Memory B cell (primary cell): ENCODE results near the gene MAP4K4.

Experiments
- ATAC-seq: fragments of 150-1000 bp; cut with Tn5 transposase; 2 replicates; pipeline ENCODE4 v1.10.0; 2021; ENCODE audit warnings: low read depth, mild to moderate bottlenecking, moderate library complexity
- DNase-seq, 2 donors: peaks; one replicate each; pipeline ENCODE4 v3.0.0; 2022; ENCODE audit warnings: low spot score in 2 of 2
- H3K27ac Mint-ChIP-seq: one replicate; pipeline ENCODE4 v1.8.0; 2022; ENCODE audit warnings: mild to moderate bottlenecking, moderate library complexity, mixed read lengths
- H3K27me3 Mint-ChIP-seq: one replicate; pipeline ENCODE4 v1.8.0; 2022; ENCODE audit warnings: mixed read lengths
- H3K36me3 Mint-ChIP-seq: one replicate; pipeline ENCODE4 v1.8.0; 2022; ENCODE audit warnings: mild to moderate bottlenecking, mixed read lengths
- H3K4me1 Mint-ChIP-seq: one replicate; pipeline ENCODE4 v1.8.0; 2022; ENCODE audit warnings: mixed read lengths
- H3K4me3 Mint-ChIP-seq: one replicate; pipeline ENCODE4 v1.8.0; 2022; ENCODE audit warnings: mild to moderate bottlenecking, moderate library complexity, mixed read lengths
- H3K9me3 Mint-ChIP-seq: one replicate; pipeline ENCODE4 v1.8.0; 2022; ENCODE audit warnings: mixed read lengths

The MAP4K4 gene

GRCh38 chr2:101723371-101724124 is 26.0 kb downstream of the MAP4K4 start:
- H3K4me1 Mint-ChIP-seq = peaks cover 71% of the 10 kb centered on the region
- no peaks in the 10 kb centered on the region for H3K9me3 Mint-ChIP-seq
- H3K4me3 Mint-ChIP-seq = peak overlapping the region; percentile 78
- ATAC-seq = peak; percentile 7
- DNase-seq = no peak
- H3K27me3 Mint-ChIP-seq = no peaks in the 10 kb centered on the region
- peak overlapping the region; percentile 99 for H3K27ac Mint-ChIP-seq
- H3K36me3 Mint-ChIP-seq = peaks cover 11% of the 10 kb centered on the region

GRCh38 chr2:101724125-101724474 is 26.6 kb downstream of the MAP4K4 start:
- Mint-ChIP-seq H3K4me1 (peaks cover 69% of the 10 kb centered on the region), H3K27me3 (no peaks in the 10 kb centered on the region), H3K9me3 (no peaks in the 10 kb centered on the region), H3K27ac (peak overlapping the region; percentile 99), H3K36me3 (peaks cover 11% of the 10 kb centered on the region), H3K4me3 (peak overlapping the region; percentile 78)
- ATAC-seq (peak; percentile 20), DNase-seq (no peak)

- Mint-ChIP-seq H3K27ac (peak overlapping the region; percentile 99), H3K4me3 (peak overlapping the region; percentile 39), H3K9me3 (no peaks in the 10 kb centered on the region), H3K4me1 (peaks cover 68% of the 10 kb centered on the region), H3K27me3 (no peaks in the 10 kb centered on the region), H3K36me3 (peaks cover 7% of the 10 kb centered on the region)
- ATAC-seq (no peak), DNase-seq (no peak)
Observed at GRCh38 chr2:101725038-101725437, 27.5 kb downstream of the MAP4K4 start.

- H3K4me1 Mint-ChIP-seq = peaks cover 70% of the 10 kb centered on the region
- no peaks in the 10 kb centered on the region for H3K9me3 Mint-ChIP-seq
- ATAC-seq = peak; percentile 29
- H3K27me3 Mint-ChIP-seq = no peaks in the 10 kb centered on the region
- H3K36me3 Mint-ChIP-seq = peaks cover 9% of the 10 kb centered on the region
- DNase-seq = peak in 1 of 2 donors; percentile 44
- peak overlapping the region; percentile 73 for H3K27ac Mint-ChIP-seq
- H3K4me3 Mint-ChIP-seq = no peak overlapping the region
Observed at GRCh38 chr2:101725515-101726192, 28.1 kb downstream of the MAP4K4 start.

GRCh38 chr2:101728865-101729264 is 31.4 kb downstream of the MAP4K4 start:
- H3K27ac Mint-ChIP-seq = peak overlapping the region; percentile 68
- peaks cover 60% of the 10 kb centered on the region for H3K4me1 Mint-ChIP-seq
- no peak overlapping the region for H3K4me3 Mint-ChIP-seq
- H3K9me3 Mint-ChIP-seq = no peaks in the 10 kb centered on the region
- peaks cover 2% of the 10 kb centered on the region for H3K36me3 Mint-ChIP-seq
- DNase-seq (no peak), ATAC-seq (no peak)
- H3K27me3 Mint-ChIP-seq = no peaks in the 10 kb centered on the region

GRCh38 chr2:101729521-101730190 is 32.1 kb downstream of the MAP4K4 start:
- H3K27me3 Mint-ChIP-seq = no peaks in the 10 kb centered on the region
- peaks cover 4% of the 10 kb centered on the region for H3K36me3 Mint-ChIP-seq
- DNase-seq = no peak
- peaks cover 55% of the 10 kb centered on the region for H3K4me1 Mint-ChIP-seq
- H3K9me3 Mint-ChIP-seq = no peaks in the 10 kb centered on the region
- H3K27ac Mint-ChIP-seq = peak overlapping the region; percentile 43
- peak overlapping the region; percentile 9 for H3K4me3 Mint-ChIP-seq
- ATAC-seq = no peak

GRCh38 chr2:101731221-101732054 is 33.9 kb downstream of the MAP4K4 start:
- Mint-ChIP-seq H3K9me3 (no peaks in the 10 kb centered on the region), H3K4me1 (peaks cover 55% of the 10 kb centered on the region), H3K36me3 (peaks cover 5% of the 10 kb centered on the region), H3K4me3 (no peak overlapping the region), H3K27me3 (no peaks in the 10 kb centered on the region), H3K27ac (no peak overlapping the region)
- DNase-seq = no peak
- no peak for ATAC-seq

GRCh38 chr2:101732199-101732598 is 34.7 kb downstream of the MAP4K4 start:
- ATAC-seq (no peak), DNase-seq (no peak)
- H3K27ac Mint-ChIP-seq = peak overlapping the region; percentile 33
- no peaks in the 10 kb centered on the region for H3K9me3 Mint-ChIP-seq
- H3K4me1 Mint-ChIP-seq = peaks cover 57% of the 10 kb centered on the region
- H3K4me3 Mint-ChIP-seq = no peak overlapping the region
- no peaks in the 10 kb centered on the region for H3K27me3 Mint-ChIP-seq
- peaks cover 5% of the 10 kb centered on the region for H3K36me3 Mint-ChIP-seq

GRCh38 chr2:101732773-101733256 is 35.3 kb downstream of the MAP4K4 start:
- ATAC-seq = no peak
- H3K27me3 Mint-ChIP-seq = no peaks in the 10 kb centered on the region
- H3K9me3 Mint-ChIP-seq = no peaks in the 10 kb centered on the region
- no peak for DNase-seq
- peaks cover 5% of the 10 kb centered on the region for H3K36me3 Mint-ChIP-seq
- peaks cover 57% of the 10 kb centered on the region for H3K4me1 Mint-ChIP-seq
- peak overlapping the region; percentile 22 for H3K4me3 Mint-ChIP-seq
- peak overlapping the region; percentile 33 for H3K27ac Mint-ChIP-seq

GRCh38 chr2:101733257-101733993 is 35.9 kb downstream of the MAP4K4 start:
- H3K4me3 Mint-ChIP-seq = peak overlapping the region; percentile 3
- peaks cover 58% of the 10 kb centered on the region for H3K4me1 Mint-ChIP-seq
- peaks cover 5% of the 10 kb centered on the region for H3K36me3 Mint-ChIP-seq
- peak overlapping the region; percentile 33 for H3K27ac Mint-ChIP-seq
- no peaks in the 10 kb centered on the region for H3K27me3 Mint-ChIP-seq
- ATAC-seq = no peak
- no peak for DNase-seq
- H3K9me3 Mint-ChIP-seq = no peaks in the 10 kb centered on the region

GRCh38 chr2:101734505-101735165 is 37.1 kb downstream of the MAP4K4 start:
- DNase-seq = no peak
- Mint-ChIP-seq H3K4me3 (peak overlapping the region; percentile 6), H3K27ac (peak overlapping the region; percentile 25), H3K36me3 (peaks cover 5% of the 10 kb centered on the region), H3K27me3 (no peaks in the 10 kb centered on the region), H3K4me1 (peaks cover 59% of the 10 kb centered on the region), H3K9me3 (no peaks in the 10 kb centered on the region)
- ATAC-seq = no peak

- no peak for DNase-seq
- Mint-ChIP-seq H3K9me3 (no peaks in the 10 kb centered on the region), H3K36me3 (peaks cover 4% of the 10 kb centered on the region), H3K4me1 (peaks cover 57% of the 10 kb centered on the region), H3K4me3 (no peak overlapping the region), H3K27me3 (no peaks in the 10 kb centered on the region), H3K27ac (peak overlapping the region; percentile 25)
- no peak for ATAC-seq
Observed at GRCh38 chr2:101735166-101735533, 37.6 kb downstream of the MAP4K4 start.

GRCh38 chr2:101736233-101736632 is 38.7 kb downstream of the MAP4K4 start:
- Mint-ChIP-seq H3K36me3 (peaks cover 5% of the 10 kb centered on the region), H3K9me3 (no peaks in the 10 kb centered on the region), H3K4me1 (peaks cover 58% of the 10 kb centered on the region), H3K27me3 (no peaks in the 10 kb centered on the region), H3K4me3 (peak overlapping the region; percentile 9), H3K27ac (peak overlapping the region; percentile 25)
- ATAC-seq (no peak), DNase-seq (no peak)
